ENCODE results near the gene RAD51B.

GRCh38 chr14:68689511-68689910 is 869.9 kb downstream of the RAD51B start:
- no peak for TF ChIP-seq POLR2A (IDR thresholded peaks at IDR 0.05)
- TF ChIP-seq CTCF (IDR thresholded peaks at IDR 0.05): no peak
